NK-92 (cell line): ENCODE measurements around the gene SNAP25.

ENCODE experiments used
- DNase-seq: peaks from one replicate; lab custom pipeline; 2025; ENCODE audit not compliant: unreplicated experiment; lab: John Stamatoyannopoulos, UW

Gene SNAP25

GRCh38 chr20:10218536-10219451 is at the start of gene SNAP25:
SNAP25 (plus strand) TSS chr20:10218830; CDS start chr20:10275492, 56,662 bp downstream.
- DNase-seq = no peak

GRCh38 chr20:10169752-10170151 is 48.9 kb upstream of the SNAP25 start:
- no peak for DNase-seq

- no peak for DNase-seq
Observed at GRCh38 chr20:10170261-10170660, 48.4 kb upstream of the SNAP25 start.

GRCh38 chr20:10171864-10172751 is 46.5 kb upstream of the SNAP25 start:
- DNase-seq = no peak

- no peak for DNase-seq
Observed at GRCh38 chr20:10172998-10173655, 45.5 kb upstream of the SNAP25 start.

GRCh38 chr20:10174400-10174799 is 44.2 kb upstream of the SNAP25 start:
- DNase-seq = no peak

- no peak for DNase-seq
Observed at GRCh38 chr20:10177326-10177725, 41.3 kb upstream of the SNAP25 start.

GRCh38 chr20:10178091-10178490 is 40.5 kb upstream of the SNAP25 start:
- DNase-seq = no peak

GRCh38 chr20:10178727-10179313 is 39.8 kb upstream of the SNAP25 start:
- DNase-seq = no peak

- no peak for DNase-seq
Observed at GRCh38 chr20:10179574-10180298, 38.9 kb upstream of the SNAP25 start.

GRCh38 chr20:10180651-10181235 is 37.9 kb upstream of the SNAP25 start:
- no peak for DNase-seq

- DNase-seq = no peak
Observed at GRCh38 chr20:10185741-10186558, 32.7 kb upstream of the SNAP25 start.

GRCh38 chr20:10190456-10190855 is 28.2 kb upstream of the SNAP25 start:
- no peak for DNase-seq

- no peak for DNase-seq
Observed at GRCh38 chr20:10192171-10192570, 26.5 kb upstream of the SNAP25 start.

- no peak for DNase-seq
Observed at GRCh38 chr20:10194166-10194565, 24.5 kb upstream of the SNAP25 start.

GRCh38 chr20:10200330-10200729 is 18.3 kb upstream of the SNAP25 start:
- no peak for DNase-seq

GRCh38 chr20:10201321-10201870 is 17.2 kb upstream of the SNAP25 start:
- DNase-seq = no peak

GRCh38 chr20:10209091-10209490 is 9.5 kb upstream of the SNAP25 start:
- no peak for DNase-seq

- no peak for DNase-seq
Observed at GRCh38 chr20:10213526-10213925, 5.1 kb upstream of the SNAP25 start.
